ENCODE measurements around the gene TACR2.

Gene TACR2

DNA sequence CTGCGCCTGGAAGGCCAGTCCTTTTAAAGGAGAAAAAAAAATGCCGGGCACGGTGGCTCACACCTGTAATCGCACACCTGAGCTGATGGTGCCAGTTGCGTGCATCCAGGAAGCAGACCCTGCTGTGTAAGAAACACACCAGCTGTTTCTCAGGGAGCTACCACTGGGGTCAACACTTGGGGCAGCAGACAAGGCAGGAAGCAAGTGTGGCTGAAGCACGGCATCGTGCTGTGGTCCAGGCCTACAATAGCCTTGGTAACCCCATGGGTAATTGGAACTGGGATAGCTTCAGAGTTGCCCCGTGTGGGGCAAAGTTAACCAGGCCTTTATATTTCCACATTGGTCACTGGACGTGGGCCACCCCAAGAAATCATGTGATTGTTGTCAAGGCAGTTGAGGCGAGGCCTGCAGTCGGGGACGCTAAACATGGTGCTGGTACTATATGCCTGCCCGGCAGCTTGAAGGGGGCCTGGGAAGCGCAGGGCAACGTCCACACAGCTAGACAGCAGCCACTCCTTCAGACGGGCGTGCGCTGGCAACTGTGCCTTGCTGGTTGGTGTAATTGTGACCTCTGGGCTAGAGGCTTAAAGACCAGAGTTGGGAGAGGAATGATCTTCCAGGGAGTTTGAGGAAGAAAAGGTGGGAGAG, 2.5 kb upstream of the TACR2 start:
- no peak for DNase-seq (ENCODE audit: low read depth)

DNA sequence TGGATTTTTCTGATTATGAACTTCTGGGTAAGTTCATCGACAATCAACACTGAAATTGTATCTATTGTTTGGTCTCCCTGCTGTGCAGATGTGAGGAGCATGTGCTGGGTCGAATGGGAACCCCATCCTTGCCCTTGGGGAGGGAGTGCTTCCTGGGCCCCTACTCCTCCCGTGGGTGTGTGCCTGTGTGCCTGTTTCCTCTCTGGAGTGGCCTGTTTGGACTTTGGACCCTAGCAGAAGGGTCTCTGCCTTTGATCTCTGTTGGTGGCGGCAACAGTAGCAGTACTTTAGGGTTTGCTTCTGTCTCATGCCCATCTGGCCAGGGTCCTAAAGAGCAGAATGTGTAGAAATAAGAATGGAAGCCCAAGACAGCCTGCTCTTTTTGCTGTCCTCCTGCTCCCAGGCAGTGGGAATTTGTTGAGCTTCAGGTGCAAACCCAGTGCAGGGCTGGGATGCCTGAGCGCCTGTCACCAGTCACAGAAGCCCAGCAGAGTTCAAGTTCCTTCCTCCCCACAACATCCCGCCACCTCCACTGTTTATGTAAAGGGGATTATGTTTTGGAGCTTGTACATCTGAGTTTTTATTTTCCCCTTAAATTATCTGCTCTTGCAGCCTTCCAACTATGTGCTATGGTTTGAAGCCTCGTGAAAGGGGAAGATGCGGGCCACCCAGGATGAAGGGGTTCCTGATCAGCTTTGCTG, 1.5 kb upstream of the TACR2 start:
- no peak for DNase-seq (ENCODE audit: low read depth)

DNA sequence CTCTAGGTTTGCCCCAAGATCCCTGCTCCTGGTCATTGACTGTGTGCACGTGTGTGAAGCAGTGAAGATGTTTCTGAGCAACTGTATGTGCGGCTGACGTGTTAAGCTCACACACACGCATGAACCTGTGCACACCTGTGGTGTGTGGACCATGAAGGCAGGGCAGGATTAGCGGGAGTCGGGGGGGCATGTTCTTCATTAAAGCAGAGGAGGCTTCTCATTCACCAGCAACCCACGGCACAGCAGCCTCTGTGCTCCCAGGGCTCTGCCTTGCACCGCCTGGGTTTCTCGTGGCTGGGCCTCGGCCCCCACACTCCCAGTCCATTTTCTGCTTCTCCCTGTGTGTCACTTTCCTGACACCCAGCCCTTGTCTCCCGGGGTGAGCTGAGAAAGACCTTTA, 824 bp upstream of the TACR2 start:
- DNase-seq (ENCODE audit: low read depth) = no peak

DNA sequence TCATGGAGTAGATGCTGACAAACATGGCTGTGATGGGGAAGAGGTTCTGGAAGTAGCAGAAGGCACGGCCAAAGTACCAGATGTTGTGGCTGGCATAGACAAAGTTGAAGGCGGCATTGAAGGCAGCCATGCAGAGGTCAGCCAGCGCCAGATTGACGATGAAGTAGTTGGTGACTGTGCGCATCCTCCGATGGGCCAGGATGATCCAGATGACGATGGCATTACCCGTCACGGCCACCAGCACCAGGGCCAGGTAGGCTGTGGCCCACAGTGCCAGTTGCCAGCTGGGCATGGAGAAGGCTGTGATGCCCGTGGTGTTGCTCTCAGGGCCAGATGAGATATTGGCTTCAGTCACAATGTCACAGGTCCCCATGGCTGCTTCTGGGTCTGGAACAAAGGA, 767 bp downstream of the TACR2 start:
- no peak for DNase-seq (ENCODE audit: low read depth)

GRCh38 chr10:69415049-69415448, 1.7 kb downstream of the TACR2 start:
- DNase-seq (ENCODE audit: low read depth) = no peak

GRCh38 chr10:69414036-69415018, 2.4 kb downstream of the TACR2 start:
- no peak for DNase-seq (ENCODE audit: low read depth)

- no peak for DNase-seq (ENCODE audit: low read depth)
Measured at GRCh38 chr10:69413221-69413865, 3.4 kb downstream of the TACR2 start.

- DNase-seq (ENCODE audit: low read depth) = no peak
Measured at GRCh38 chr10:69412232-69412790, 4.4 kb downstream of the TACR2 start.

DNA sequence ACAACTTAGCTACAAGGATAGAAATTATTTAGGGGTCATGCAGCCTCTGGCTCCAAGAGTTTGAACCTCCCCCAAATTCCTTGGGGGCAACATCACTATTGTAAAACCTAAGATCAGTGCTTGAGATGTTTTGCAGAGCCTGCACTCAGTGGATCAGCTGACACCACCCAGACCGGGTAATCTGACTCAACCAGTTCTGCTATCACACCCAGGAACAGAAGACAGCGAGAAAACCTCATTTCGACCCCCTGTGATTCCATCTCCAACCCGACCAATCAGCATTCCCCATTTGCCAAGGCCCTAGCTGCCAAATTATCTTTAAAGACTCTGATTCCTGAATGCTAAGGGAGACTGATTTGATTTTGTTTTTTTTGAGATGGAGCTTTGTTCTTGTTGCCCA, 5.2 kb downstream of the TACR2 start:
- no peak for DNase-seq (ENCODE audit: low read depth)

- DNase-seq (ENCODE audit: low read depth) = no peak
Measured at GRCh38 chr10:69410487-69410886, 6.2 kb downstream of the TACR2 start.

GRCh38 chr10:69409968-69410367, 6.8 kb downstream of the TACR2 start:
- no peak for DNase-seq (ENCODE audit: low read depth)

- no peak for DNase-seq (ENCODE audit: low read depth)
Measured at GRCh38 chr10:69409176-69409495, 7.6 kb downstream of the TACR2 start.

GRCh38 chr10:69408318-69409175, 8.2 kb downstream of the TACR2 start:
- DNase-seq (ENCODE audit: low read depth) = peak; percentile 85

DNA sequence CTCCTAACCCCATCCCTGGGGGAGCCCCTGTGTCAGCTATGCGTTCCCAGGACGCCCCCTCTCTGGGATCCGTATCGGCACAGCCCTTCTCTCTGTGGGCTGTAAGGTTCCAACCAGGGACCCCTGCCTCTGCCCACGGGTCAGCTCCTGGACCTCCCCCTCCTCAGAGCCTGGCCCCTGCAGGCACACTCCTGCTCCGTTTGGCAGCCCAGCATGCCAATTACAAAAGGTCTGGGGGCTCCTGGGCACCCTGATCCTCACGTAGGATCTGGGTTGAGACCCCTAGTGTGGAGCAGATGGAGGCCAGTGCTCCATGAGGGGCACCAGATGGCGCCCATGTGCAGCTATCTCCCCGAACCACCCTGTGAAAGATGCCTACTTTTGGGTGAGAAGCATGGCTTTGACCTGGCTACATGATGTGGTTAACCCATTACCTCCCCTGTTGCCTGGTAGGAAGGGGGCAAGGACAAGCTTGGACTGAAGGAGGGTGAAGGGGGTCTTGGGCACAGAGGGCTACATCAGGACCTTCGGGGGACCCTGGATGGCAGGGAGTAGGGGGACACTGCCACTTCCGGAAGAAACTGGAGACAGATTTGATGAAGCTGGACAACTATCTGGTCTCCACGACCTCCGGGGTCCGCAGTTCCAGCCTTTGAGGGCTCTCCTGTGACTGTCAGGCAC, 9.0 kb downstream of the TACR2 start:
- DNase-seq (ENCODE audit: low read depth) = no peak

GRCh38 chr10:69406816-69407580, 9.7 kb downstream of the TACR2 start:
- DNase-seq (ENCODE audit: low read depth) = no peak

DNA sequence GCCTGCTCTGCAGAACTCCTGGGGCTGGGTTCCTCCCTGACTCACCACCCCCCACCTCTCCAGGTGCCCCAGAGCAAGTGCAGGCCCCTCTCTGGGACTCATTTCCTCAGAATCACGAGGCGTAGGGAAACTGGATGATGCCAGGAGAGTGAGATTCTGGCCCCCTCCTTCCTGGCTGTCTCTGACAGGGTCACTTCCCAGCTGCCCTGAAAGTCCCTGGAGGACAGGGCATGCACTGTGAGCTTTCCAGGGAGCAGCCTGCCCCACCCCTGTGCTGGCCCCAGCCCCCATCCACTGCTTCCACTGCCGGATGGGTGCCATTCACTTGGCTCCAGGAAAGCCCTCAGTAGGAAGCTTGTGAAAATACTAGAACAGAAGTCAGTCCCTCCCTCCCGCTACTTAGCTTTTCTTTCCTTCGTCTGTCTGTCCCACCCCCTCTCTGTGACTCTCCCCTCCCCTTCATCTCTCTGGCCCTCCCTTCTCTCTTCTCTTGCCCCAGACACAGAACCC, 10.4 kb downstream of the TACR2 start:
- no peak for DNase-seq (ENCODE audit: low read depth)

DNA sequence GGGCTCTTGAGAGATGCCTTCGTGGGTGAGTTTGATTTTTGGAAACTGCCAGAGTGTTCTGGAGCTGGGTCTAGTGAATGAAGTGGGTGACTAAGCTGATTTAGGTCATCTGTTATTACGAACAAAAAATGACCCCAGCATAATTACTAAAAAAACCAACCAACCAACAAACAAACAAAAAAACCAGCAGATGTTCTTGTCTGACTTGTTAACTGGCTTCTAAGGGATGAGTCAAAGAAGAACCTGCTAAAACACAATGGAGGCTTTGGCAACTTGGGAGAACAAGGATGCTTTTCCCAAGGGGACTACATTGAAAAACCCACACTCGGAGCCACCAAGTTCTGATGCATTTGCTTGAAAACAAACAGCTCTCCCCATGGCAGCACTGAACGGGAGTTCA, 11.5 kb downstream of the TACR2 start:
- no peak for DNase-seq (ENCODE audit: low read depth)

DNA sequence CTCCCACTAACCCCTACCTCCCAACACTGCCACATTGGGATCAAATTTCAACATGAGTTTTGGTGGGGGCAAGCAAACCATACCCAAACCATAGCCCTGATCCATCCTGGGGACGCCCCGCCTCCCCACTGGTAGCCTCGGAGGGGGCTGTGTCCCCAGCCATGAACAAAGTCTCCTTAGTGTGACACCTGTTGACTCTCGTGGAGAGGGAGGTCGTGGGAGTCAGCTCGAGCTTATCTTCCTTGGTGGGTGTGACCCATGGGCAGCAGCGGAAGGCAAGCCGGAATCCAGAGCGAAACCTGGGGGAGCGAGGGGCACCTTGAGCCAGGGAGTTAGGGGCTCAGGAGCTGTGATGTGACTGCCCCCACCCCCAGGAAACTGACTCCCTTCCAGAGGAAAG, 11.9 kb downstream of the TACR2 start:
- no peak for DNase-seq (ENCODE audit: low read depth)

DNA sequence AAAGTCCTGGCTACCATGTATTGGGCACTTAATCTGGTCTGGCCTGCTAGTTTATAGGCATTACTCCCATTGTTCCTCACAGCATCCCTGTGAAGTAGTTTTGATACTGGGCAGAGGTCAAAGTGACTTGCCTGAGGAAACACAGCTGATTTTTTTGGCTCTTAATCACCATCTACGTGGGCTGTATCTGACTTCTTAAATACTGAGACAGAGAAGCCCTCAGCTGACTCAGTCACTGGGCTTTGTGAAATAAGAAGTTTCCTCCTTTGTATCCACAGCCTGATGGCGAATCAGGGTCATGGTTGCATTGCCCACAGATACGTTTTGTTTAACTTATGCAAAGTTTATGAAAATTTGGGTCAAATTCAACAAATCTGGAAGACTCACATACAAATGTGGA, 13.2 kb downstream of the TACR2 start:
- no peak for DNase-seq (ENCODE audit: low read depth)

- DNase-seq (ENCODE audit: low read depth) = no peak
Measured at GRCh38 chr10:69403066-69403465, 13.7 kb downstream of the TACR2 start.
